Tibial nerve (tissue), 3 donors: ENCODE results near the gene ZDHHC7.

Experiments used
- POLR2A ChIP-seq, 2 donors: fragments of 450-650 bp; IDR thresholded peaks; one replicate each; pipeline ENCODE4 v1.6.1; 2017; ENCODE audit warnings: antibody characterized with exemption in 2 of 2, mild to moderate bottlenecking in 2 of 2, moderate library complexity in 2 of 2
- TF ChIP-seq, protein P1 (sequence below), 5 experiments: fragments of 200-600 bp in 3 of 5; fragments of 450-650 bp in 2 of 5; sonication (generic) in 3 of 5; IDR thresholded peaks; one replicate each; pipeline ENCODE4 v1.5.1; 2016 to 2019; ENCODE audit warnings: antibody characterized with exemption in 5 of 5, mild to moderate bottlenecking in 3 of 5, moderate library complexity in 2 of 5

DNA sequence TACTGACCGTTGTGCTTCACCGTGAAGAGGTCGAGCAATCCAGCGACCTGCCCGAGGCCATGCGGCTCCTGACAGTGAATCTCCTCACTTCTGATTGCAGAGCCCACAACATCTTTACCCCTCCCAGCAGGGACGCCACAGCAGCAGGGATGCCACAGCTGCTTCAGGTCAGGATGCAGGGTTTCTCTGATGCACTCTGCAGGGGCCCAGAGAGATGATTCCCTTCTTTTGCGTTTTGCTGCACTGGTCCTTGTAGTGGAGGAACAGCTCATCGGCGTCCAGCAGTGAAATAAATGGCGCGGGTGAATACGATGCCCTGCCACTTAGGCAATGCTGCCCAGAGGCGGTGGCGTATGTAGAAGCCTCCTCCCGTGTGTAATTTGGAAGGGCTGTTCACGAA is 21.8 kb upstream of the ZDHHC7 start:
- no peak for TF ChIP-seq POLR2A (IDR thresholded peaks at IDR 0.05)
- TF ChIP-seq, protein P1, sequence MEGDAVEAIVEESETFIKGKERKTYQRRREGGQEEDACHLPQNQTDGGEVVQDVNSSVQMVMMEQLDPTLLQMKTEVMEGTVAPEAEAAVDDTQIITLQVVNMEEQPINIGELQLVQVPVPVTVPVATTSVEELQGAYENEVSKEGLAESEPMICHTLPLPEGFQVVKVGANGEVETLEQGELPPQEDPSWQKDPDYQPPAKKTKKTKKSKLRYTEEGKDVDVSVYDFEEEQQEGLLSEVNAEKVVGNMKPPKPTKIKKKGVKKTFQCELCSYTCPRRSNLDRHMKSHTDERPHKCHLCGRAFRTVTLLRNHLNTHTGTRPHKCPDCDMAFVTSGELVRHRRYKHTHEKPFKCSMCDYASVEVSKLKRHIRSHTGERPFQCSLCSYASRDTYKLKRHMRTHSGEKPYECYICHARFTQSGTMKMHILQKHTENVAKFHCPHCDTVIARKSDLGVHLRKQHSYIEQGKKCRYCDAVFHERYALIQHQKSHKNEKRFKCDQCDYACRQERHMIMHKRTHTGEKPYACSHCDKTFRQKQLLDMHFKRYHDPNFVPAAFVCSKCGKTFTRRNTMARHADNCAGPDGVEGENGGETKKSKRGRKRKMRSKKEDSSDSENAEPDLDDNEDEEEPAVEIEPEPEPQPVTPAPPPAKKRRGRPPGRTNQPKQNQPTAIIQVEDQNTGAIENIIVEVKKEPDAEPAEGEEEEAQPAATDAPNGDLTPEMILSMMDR (IDR thresholded peaks at IDR 0.05), result no peak
